HG03135 (cell line): ENCODE measurements around the gene MIS18A.
"Not testable (repeated sequence)": the region's sequence is repeated elsewhere in the genome, so short reads cannot be mapped to it uniquely, and the experiment has no call there.

ENCODE experiments used
- ATAC-seq: cut with Tn5 transposase; IDR thresholded peaks from one replicate; pipeline ENCODE4 v1.9.1; 2021; ENCODE audit warnings: mild to moderate bottlenecking, moderate library complexity; ENCODE audit not compliant: unreplicated experiment

MIS18A gene, protein sequence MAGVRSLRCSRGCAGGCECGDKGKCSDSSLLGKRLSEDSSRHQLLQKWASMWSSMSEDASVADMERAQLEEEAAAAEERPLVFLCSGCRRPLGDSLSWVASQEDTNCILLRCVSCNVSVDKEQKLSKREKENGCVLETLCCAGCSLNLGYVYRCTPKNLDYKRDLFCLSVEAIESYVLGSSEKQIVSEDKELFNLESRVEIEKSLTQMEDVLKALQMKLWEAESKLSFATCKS

DNA sequence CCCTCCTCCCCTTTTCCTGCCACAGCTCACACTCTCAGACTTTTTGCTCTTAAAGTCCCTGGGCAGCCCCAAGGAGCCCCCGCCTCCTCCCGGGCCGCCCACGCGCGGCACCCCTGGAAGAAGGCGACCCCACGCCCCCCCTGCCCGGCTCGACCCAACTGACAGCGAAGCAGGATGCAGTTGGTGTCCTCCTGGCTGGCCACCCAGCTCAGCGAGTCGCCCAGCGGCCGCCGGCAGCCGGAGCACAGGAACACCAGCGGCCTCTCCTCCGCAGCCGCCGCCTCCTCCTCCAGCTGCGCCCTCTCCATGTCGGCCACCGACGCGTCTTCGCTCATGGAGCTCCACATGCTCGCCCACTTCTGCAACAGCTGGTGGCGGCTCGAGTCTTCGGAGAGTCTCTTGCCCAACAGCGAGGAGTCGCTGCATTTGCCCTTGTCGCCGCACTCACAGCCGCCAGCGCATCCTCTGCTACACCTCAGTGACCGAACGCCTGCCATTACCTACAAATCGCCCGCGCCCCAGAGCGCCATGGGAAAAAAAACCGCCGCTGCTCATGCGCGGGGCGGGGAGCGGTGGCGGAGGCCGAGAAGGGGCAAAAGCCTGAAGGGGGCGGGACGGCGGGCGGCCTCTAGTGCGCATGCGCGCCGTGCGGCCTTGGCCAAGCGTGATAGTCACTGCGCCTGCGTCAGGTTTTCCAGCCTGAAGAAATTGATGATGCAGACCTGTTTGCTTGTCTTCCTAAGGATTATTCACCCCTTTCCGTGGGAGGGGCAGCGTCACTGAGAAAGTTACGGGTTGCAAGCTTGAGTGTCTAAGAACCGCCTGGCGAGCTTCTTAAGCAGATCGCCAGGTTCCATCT lies at the start of gene MIS18A:
Gene MIS18A (minus strand): TSS at position 532 of the 859 bp plus-strand sequence. CDS start 35 bp downstream, at position 497.
- peak; percentile 83 for ATAC-seq

GRCh38 chr21:32328595-32328994 lies 49.7 kb upstream of the MIS18A start:
- no peak for ATAC-seq

DNA sequence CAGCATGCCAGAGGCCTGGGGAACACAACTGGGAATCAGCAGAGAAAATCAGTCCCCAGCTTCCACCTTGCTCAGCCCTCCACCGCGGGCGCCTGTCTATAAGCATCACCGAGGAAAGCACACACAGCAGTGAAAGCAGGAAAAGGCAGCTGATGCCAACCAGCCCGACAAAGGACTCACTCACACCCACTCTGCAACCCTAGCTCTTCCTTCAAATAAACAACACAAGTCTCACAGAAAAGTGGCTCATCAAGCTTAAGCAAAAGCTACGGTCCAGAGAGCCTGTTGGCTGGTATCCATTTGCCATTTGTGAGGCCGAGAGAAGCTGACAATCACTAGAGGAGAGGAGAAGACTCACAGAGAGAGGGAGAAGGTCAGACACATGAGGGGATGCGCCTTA lies 46.9 kb upstream of the MIS18A start:
- ATAC-seq: no peak

GRCh38 chr21:32322676-32323075 lies 43.8 kb upstream of the MIS18A start:
- ATAC-seq: no peak

- ATAC-seq: no peak
These were observed 43.3 kb upstream of the MIS18A start for GRCh38 chr21:32322103-32322502.

DNA sequence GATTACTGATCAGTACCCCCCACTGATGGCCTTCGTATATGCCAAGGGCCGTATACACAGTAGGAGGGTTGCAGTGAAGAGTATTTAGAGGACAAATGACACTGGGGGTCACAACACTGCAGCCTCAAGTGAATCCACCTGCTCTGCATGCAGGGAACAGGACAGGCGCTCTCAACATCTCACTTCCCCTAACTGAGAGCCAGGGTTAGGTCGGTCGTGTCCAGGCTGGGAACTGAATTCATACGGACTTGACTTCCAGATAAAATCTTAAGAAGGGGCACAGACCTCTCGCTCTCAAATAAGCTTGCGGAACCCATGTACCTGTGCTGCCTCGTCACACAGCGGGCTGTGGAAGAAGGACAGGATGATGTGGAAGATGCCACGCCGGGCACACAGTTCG lies 42.6 kb upstream of the MIS18A start:
- ATAC-seq: no peak

DNA sequence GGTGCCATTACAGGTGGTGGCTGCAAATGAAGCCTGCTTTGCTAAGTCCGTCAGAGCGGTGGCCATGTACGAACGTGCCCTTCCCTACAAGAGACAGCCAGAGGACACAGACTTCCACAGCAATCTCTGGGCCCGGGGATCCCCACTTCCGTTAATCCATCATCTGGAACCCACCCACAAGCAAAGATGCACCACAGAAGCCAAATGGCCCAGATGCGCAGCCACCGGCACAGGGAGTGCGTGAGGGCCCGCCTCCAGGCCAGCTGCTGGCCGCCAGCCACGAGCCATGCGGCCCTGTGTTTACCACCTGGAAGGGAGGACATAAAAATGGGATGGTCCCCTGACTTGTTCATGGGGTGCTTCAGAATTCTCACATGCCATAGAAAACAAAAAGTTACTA lies 41.9 kb upstream of the MIS18A start:
- no peak for ATAC-seq

GRCh38 chr21:32320059-32320458 lies 41.2 kb upstream of the MIS18A start:
- no peak for ATAC-seq

DNA sequence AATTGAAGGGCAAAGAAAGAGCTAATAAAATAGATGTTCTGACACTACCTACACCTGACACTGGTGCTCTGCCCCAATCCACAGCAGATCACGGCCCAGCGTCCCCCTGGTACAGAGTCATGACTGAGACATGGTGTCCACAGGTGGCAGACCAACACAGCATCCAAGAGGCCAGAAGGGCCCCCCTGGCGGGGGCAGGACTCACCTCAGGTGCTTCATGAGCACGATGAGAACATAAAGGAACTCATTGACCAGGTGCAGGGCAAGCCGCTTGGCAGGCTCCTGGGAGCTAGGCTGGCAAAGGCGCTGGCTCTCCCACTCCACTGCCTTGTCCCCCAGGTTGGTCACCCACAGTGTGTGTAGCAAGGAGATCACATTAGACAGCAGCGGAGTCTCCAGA lies 40.2 kb upstream of the MIS18A start:
- ATAC-seq: no peak

- ATAC-seq: no peak
These were observed 38.9 kb upstream of the MIS18A start for GRCh38 chr21:32317726-32318125.

DNA sequence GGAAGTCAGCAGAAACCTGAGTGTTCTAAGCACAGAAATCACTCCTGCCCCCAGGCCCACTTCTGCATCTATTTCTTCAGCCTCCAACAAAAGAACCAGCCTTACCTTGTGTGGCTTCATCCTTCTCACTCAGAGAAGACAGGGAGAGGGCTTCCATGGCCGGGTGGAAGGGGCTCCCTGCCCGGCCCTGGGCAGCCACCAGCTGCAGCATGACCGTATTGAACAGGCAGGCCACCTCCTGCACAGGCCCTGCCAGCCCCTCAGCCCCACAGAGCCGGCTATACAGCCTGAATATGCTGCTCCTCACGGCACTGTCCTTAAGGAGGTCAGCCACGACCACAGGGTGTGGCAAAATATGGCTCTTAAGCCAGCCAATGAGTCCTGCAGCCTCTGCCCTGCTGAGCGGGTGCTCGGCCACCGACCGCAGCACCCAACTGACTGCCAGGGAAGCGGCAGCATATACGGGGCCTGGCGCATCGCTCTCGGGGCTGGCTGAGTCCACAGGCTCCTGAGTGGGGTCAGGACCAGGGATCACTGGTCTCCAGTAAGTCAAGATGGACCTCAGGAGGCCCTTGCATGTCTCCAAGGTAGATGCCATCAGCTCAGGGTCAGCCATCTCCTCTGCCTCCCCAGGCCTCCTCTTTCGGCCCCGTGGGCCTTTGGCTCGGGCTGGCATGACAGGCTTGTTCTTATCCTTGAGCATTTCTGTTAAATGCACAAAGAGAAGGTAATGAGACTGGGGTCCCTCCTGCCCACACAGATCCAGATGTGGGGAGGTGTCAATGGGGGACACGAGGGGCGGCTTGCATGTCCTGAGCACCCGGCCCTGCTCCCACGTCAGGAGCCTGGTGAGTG lies 37.7 kb upstream of the MIS18A start:
- ATAC-seq: no peak

- no peak for ATAC-seq
These were observed 36.8 kb upstream of the MIS18A start for GRCh38 chr21:32315511-32316281.

DNA sequence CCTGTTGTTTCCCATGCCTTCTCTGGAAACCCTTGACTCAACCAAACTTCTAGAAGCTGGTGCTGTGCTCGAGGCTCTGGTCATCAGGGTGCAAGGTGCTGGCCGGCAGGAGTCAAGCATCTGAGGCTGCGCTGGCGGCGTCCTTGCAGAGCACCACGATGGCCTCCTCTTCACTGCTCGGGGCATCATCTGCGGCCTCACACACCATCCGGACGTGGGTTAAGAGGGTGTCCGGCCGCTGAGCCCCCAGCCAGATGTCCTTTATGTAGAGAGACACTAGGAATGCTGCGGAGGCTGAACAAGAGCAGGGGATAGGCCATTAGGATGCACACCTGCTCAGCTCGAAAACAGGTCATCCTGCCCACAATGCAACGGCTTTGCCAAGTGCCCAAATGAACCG lies 36.0 kb upstream of the MIS18A start:
- no peak for ATAC-seq

GRCh38 chr21:32312976-32313375 lies 34.1 kb upstream of the MIS18A start:
- ATAC-seq: no peak

GRCh38 chr21:32312326-32312725 lies 33.5 kb upstream of the MIS18A start:
- ATAC-seq: no peak

DNA sequence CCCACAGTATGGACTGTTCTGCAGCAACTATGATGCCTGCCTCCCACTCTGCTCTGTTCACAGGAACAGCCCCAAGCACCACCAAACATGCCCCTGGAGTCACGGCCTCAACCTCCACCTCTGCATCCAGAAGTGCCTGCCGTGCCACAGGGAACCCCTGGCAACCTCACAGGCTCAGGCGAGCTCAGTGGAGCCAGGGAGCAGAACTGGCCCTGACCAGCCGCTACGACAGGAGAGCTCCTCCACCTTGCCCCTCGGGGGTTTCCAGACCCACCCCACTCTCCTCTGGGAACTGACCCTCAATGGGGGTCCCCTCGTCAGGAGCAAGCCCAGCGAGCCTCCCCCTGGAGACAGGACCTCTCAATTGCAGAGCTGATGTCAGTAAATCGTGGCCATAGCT lies 32.8 kb upstream of the MIS18A start:
- ATAC-seq: no peak

GRCh38 chr21:32310976-32311375 lies 32.1 kb upstream of the MIS18A start:
- not testable (repeated sequence) for ATAC-seq

GRCh38 chr21:32309906-32310460 lies 31.1 kb upstream of the MIS18A start:
- ATAC-seq: no peak

GRCh38 chr21:32308696-32309095 lies 29.8 kb upstream of the MIS18A start:
- ATAC-seq: no peak

- ATAC-seq: no peak
These were observed 28.9 kb upstream of the MIS18A start for GRCh38 chr21:32307706-32308105.
